Breast epithelium (tissue), 3 donors: Measurements from ENCODE around the gene DNMT3L.

Experiments used
- CTCF ChIP-seq, 3 donors: fragments of 450-650 bp; IDR thresholded peaks; one replicate each; pipeline ENCODE4 v1.5.1; 2016 to 2017; ENCODE audit warnings: antibody characterized with exemption in 3 of 3, mild to moderate bottlenecking in 3 of 3, moderate library complexity in 3 of 3
- POLR2A ChIP-seq: fragments of 450-650 bp; IDR thresholded peaks from one replicate; pipeline ENCODE4 v1.6.1; 2016; ENCODE audit warnings: antibody characterized with exemption, mild to moderate bottlenecking, moderate library complexity
- POLR2AphosphoS5 ChIP-seq, 3 donors: sonication (generic); formaldehyde crosslinking; IDR thresholded peaks; one replicate each; pipeline ENCODE4 v1.6.1; 2017; ENCODE audit warnings: antibody characterized with exemption in 3 of 3

- TF ChIP-seq CTCF (IDR thresholded peaks at IDR 0.05) (no peak), POLR2A (no peak), POLR2AphosphoS5 (IDR thresholded peaks at IDR 0.05) (no peak)
Measured at GRCh38 chr21:44281801-44282200, 20.1 kb upstream of the DNMT3L start.
